ENCODE data around the gene ARHGAP25. TPM values are rescaled to one million over a fixed set of nuclear protein-coding genes. Genes with fewer than 3 reads are reported as not detected.

Gene ARHGAP25
- total and polyA plus RNA-seq, 10 of the 15 experiments (the other 5 are each of a cell fraction or from before 2014, with no cell fraction given) = 0.15 to 1.0 (median 0.46) TPM

DNA sequence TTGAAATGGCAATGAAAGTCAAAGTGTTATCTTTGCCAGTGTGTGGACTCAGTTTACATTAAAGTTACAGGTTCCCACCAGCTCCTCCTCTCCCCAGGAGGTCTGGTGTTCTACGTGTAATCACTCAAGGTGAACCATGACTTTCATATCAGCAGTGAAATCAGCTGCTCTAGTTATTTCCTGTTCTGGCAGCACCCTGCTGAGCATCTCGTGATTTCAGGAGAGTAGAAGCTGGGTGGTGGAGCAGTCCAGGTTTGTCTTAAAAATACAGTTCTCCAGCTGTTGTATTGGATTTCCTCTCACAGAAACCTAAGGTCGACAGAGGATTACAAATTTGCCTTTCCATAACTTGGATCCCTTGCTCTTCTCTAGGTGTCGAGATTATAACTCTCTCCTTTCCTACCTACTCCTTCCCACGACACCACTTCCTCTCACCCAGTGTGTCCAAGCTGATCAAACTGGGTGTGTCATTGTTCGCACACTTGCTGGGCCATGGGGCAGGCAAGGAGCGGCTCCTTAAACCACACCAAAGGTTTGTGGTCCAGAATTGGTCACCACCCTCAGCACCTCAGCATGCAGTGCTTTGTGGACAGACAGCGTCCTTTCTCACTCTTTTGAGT lies 13.0 kb upstream of the ARHGAP25 start:
- 7% methylated on average over 8 of the region's 8 CpGs for WGBS (ENCODE audit: insufficient coverage, insufficient replicate concordance, low lambda C conversion rate, missing lambda C conversion rate)
- no peak overlapping the region for H3K9ac ChIP-seq (ENCODE audit: control insufficient read depth, insufficient read depth, low read length)
- H3K9me3 ChIP-seq (replicated peaks; ENCODE audit: control insufficient read depth, insufficient read depth, low read length) = no peaks in the 10 kb centered on the region
- peak overlapping the region; percentile 82 for H3K4me2 ChIP-seq (ENCODE audit: control insufficient read depth, insufficient read depth)
- FAIRE-seq (peak; percentile 72), DNase-seq (ENCODE audit: low read depth, low spot score) (no peak), ATAC-seq (peak; percentile 75)
- H3K4me1 ChIP-seq (ENCODE audit: control insufficient read depth, insufficient read depth, low read length) = peaks cover 29% of the 10 kb centered on the region
- no peak overlapping the region for H3K4me3 ChIP-seq
- no peaks in the 10 kb centered on the region for H3K36me3 ChIP-seq (ENCODE audit: control insufficient read depth in 2 of 2, insufficient read depth in 2 of 2, low read length in 1 of 2)
- H3K27ac ChIP-seq (ENCODE audit: control insufficient read depth, insufficient read depth) = peak overlapping the region; percentile 3
- ChIA-PET POLR2A (interaction anchor here (1.1 kb wide), 1 partner anchor 32 kb away, joined by 3 read pairs; no protein-coding TSS in a partner anchor), RAD21 (ENCODE audit: unreplicated experiment) (interaction anchor here (1.0 to 1.1 kb wide), 2 partner anchors 12 to 204 kb away, joined by 3 read pairs; no protein-coding TSS in a partner anchor), SMC1A (ENCODE audit: uncharacterized antibody, unreplicated experiment) (interaction anchor here (0.7 to 2.0 kb wide), 5 partner anchors 12 to 259 kb away, joined by 3 to 6 read pairs (median 3); no protein-coding TSS in a partner anchor), CTCF (interaction anchor here (0.6 to 4.5 kb wide), 9 partner anchors 11 to 258 kb away, joined by 3 to 17 read pairs (median 3); no protein-coding TSS in a partner anchor)
- no TSS peak for BruUV-seq (replicated peaks)
- H3K79me2 ChIP-seq (ENCODE audit: control insufficient read depth, insufficient read depth, low read length) = no peaks in the 10 kb centered on the region
- no peaks in the 10 kb centered on the region for H4K20me1 ChIP-seq (ENCODE audit: control insufficient read depth, insufficient read depth)
- H2AFZ ChIP-seq (ENCODE audit: control insufficient read depth, low read depth, low read length) = peak overlapping the region; percentile 53
- in situ Hi-C loops (cut with MboI) = no loop called here
- TF ChIP-seq SREBF2 (IDR thresholded peaks at IDR 0.05; ENCODE audit: low read length) (no peak), IKZF1 (conservative IDR thresholded peaks at IDR 0.05) (0 out of 2 replicates have a peak, but pooled peaks have one; percentile 10), NRF1 (conservative IDR thresholded peaks at IDR 0.05; ENCODE audit: low read depth, low read length) (no peak), TBL1XR1 (IDR thresholded peaks at IDR 0.05; ENCODE audit: low read depth, low read length) (no peak), RUNX3 (IDR thresholded peaks at IDR 0.05; ENCODE audit: low read length) (peak; percentile 42; the same call in 1 of the 2 replicates), IKZF2 (IDR thresholded peaks at IDR 0.05) (peak; percentile 26 to 28; a peak in 2 of 4 replicates), PAX5 (IDR thresholded peaks at IDR 0.05; ENCODE audit: borderline replicate concordance, low read depth, low read length) (peak; percentile 50; the same call in 1 of the 2 replicates), TCF12 (IDR thresholded peaks at IDR 0.05; ENCODE audit: low read depth, low read length) (0 out of 2 replicates have a peak, but pooled peaks have one; percentile 4), CBX5 (IDR thresholded peaks at IDR 0.05; ENCODE audit: low read depth) (0 out of 2 replicates have a peak, but pooled peaks have one; percentile 25)
- H3K27me3 ChIP-seq (replicated peaks in 1 of 2; ENCODE audit: control insufficient read depth in 2 of 2, insufficient read depth in 2 of 2, low read length in 1 of 2) = no peaks in the 10 kb centered on the region
- intact Hi-C loops (cut with micrococcal nuclease; ENCODE audit: unreplicated experiment) = no loop called here

All from GM12878 (cell line).